DND-41 (cell line): ENCODE data around the gene ITSN2.

Experiments
- CTCF ChIP-seq: IDR thresholded peaks from 2 replicates; pipeline ENCODE4 v1.5.1; 2012; ENCODE audit warnings: borderline replicate concordance, low read length, moderate library complexity, mild to moderate bottlenecking; ENCODE audit not compliant: poor library complexity, severe bottlenecking; ENCODE audit errors: extremely low read depth
- EZH2 ChIP-seq: IDR thresholded peaks from 3 replicates; pipeline ENCODE4 v1.6.1; 2012; ENCODE audit warnings: borderline replicate concordance, low read depth, mild to moderate bottlenecking, moderate library complexity, low read length, inconsistent platforms; ENCODE audit not compliant: severe bottlenecking

GRCh38 chr2:24343225-24343882 is 17.0 kb downstream of the ITSN2 start:
- TF ChIP-seq CTCF (no peak), EZH2 (no peak)
